HT1080 (cell line): Measurements from ENCODE around the gene UBAP2. TPM values are rescaled to one million over a fixed set of nuclear protein-coding genes. Genes with fewer than 3 reads are reported as not detected.

Experiments
- DNase-seq: peaks from one replicate; pipeline ENCODE4 v3.0.0-alpha.2; 2015; ENCODE audit warnings: low read depth
- total RNA-seq: library from RNA; depleted of rRNA; stranded (reverse); fragments of >200 nt; shearing (Covaris generic); gene quantifications from 2 replicates; pipeline ENCODE4 v1.2.3, GENCODE V29; 2014

Gene UBAP2
- total RNA-seq, 1 experiment from 2014 or later: 19.9 TPM

- DNase-seq: peak; percentile 58
These were observed 123.5 kb downstream of the UBAP2 start for GRCh38 chr9:33924978-33925797.

- DNase-seq: no peak
These were observed 124.5 kb downstream of the UBAP2 start for GRCh38 chr9:33923998-33924701.

GRCh38 chr9:33923079-33923478 lies 125.6 kb downstream of the UBAP2 start:
- DNase-seq: no peak

GRCh38 chr9:33921967-33922895 lies 126.5 kb downstream of the UBAP2 start:
- DNase-seq: no peak

- no peak for DNase-seq
These were observed 129.3 kb downstream of the UBAP2 start for GRCh38 chr9:33919276-33919897.

- DNase-seq: no peak
These were observed 131.7 kb downstream of the UBAP2 start for GRCh38 chr9:33917036-33917435.

GRCh38 chr9:33914887-33915628 lies 133.6 kb downstream of the UBAP2 start:
- no peak for DNase-seq

DNA sequence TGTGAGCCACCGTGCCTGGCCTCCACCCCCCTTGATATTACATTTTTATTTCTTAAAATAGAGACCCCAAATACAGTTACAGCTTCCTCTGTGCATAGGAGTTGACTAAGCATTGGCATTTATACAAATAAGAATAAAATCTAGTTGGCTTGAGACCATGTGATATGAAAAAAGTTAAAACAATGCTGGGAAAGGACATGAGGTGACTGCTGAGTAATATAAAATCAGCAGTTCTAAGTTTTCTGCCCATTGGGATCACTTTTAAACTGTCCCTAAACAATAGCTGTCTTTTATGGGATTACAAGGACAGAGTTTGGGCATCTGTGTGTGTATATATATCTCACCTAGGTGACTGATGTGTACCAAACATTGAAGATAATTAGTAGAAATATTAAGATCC lies 135.1 kb downstream of the UBAP2 start:
- DNase-seq: no peak

DNA sequence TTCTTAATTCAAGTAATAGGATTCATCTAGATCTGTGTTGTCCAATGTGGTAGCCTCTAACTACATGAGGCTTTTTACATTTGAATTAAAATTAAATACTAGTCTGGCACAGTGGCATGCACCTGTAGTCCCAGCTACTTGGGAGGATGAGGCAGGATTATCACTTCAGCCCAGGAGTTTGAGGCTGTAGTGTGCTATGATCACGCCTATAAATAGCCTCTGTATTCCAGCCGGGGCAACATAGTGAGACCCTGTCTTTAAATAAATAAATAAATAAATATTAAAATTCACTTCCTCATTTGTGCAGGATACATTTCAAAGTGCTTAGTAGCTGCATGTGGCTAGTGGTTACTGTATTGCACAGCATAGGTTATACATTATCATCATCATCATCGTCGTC lies 139.9 kb downstream of the UBAP2 start:
- DNase-seq: no peak

- no peak for DNase-seq
These were observed 140.6 kb downstream of the UBAP2 start for GRCh38 chr9:33908114-33908513.

- no peak for DNase-seq
These were observed 141.3 kb downstream of the UBAP2 start for GRCh38 chr9:33907347-33907746.

DNA sequence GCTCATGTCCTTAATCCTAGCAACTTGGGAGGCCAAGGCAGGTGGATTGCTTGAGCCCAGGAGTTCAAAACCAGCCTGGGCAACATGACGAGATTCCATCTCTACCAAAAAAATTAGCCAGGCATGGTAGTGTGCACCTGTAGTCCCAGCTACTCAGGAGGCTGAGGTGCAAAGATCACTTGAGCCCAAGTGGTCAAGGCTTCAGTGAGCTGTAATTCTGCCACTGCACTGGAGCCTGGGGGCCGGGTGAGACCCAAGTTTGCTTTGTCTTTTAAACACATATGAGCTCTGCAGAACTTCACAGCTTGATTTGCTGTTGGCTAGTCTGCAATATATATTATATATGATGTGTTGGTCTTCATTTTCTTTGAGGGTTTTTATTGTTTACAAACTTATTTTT lies 141.9 kb downstream of the UBAP2 start:
- no peak for DNase-seq

- DNase-seq: no peak
These were observed 143.6 kb downstream of the UBAP2 start for GRCh38 chr9:33905137-33905536.

DNA sequence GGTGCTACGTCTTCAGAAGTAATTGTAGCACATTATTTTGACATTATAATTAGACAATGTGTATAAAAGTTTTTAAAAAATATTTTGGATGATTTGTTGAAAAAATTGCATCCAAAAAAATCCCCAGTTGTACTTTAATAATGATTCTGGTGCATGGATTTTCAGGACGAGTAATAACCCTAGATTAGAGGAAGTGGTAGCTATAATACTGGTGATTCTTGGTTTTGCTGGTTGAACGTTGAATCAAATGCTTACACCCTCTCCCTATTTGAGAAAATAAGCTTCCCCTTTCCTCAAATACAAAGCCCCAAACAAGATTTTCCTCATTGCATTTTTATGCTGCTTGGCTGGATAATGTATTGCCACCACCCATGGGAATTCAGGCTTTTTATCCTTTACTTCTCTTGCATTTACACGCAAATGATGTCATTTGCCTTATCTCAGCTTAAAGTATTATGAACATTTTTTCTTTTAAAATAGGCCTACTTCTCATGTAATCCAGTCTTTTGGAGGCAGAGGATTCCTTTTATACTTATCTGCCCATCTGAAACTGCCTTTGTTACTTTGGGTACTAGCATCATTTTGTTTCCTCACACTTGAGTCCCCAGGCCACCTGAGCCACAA lies 145.4 kb downstream of the UBAP2 start:
- no peak for DNase-seq

- no peak for DNase-seq
These were observed 154.4 kb downstream of the UBAP2 start for GRCh38 chr9:33894316-33894715.

- DNase-seq: no peak
These were observed 154.8 kb downstream of the UBAP2 start for GRCh38 chr9:33893861-33894260.

- no peak for DNase-seq
These were observed 162.7 kb downstream of the UBAP2 start for GRCh38 chr9:33885948-33886347.

- peak; percentile 21 for DNase-seq
These were observed 163.6 kb downstream of the UBAP2 start for GRCh38 chr9:33884856-33885701.

DNA sequence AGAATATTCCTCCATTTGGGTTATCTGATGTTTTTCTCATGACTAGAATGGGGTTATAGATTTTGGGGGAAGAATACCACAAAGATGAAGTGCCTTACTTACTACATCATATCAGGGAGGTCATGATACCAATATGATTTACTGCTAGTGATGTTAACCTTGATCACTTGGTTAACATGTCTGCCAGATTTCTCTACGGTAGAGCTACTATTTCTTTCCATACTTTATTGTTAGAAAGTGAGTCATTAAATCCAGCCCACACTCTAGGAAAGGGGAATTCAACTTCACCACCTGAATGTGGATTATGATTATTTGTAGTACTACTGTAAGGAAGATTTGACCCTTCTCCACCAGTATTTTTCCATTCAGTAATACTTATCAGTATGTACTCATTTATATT lies 167.1 kb downstream of the UBAP2 start:
- DNase-seq: peak; percentile 10
